Body of pancreas (tissue), 4 donors: ENCODE results near the gene OR1I1.

Experiments used
- CTCF ChIP-seq, 7 experiments: fragments of 450-650 bp in 4 of 7; fragments of 200-600 bp in 3 of 7; sonication (generic) in 3 of 7; IDR thresholded peaks; one replicate each; pipeline ENCODE4 v1.5.1; 2016 to 2019; ENCODE audit warnings: antibody characterized with exemption in 7 of 7
- POLR2A ChIP-seq, 3 donors: fragments of 450-650 bp; IDR thresholded peaks; one replicate each; pipeline ENCODE4 v1.6.1; 2016; ENCODE audit warnings: antibody characterized with exemption in 3 of 3, mild to moderate bottlenecking in 2 of 3

DNA sequence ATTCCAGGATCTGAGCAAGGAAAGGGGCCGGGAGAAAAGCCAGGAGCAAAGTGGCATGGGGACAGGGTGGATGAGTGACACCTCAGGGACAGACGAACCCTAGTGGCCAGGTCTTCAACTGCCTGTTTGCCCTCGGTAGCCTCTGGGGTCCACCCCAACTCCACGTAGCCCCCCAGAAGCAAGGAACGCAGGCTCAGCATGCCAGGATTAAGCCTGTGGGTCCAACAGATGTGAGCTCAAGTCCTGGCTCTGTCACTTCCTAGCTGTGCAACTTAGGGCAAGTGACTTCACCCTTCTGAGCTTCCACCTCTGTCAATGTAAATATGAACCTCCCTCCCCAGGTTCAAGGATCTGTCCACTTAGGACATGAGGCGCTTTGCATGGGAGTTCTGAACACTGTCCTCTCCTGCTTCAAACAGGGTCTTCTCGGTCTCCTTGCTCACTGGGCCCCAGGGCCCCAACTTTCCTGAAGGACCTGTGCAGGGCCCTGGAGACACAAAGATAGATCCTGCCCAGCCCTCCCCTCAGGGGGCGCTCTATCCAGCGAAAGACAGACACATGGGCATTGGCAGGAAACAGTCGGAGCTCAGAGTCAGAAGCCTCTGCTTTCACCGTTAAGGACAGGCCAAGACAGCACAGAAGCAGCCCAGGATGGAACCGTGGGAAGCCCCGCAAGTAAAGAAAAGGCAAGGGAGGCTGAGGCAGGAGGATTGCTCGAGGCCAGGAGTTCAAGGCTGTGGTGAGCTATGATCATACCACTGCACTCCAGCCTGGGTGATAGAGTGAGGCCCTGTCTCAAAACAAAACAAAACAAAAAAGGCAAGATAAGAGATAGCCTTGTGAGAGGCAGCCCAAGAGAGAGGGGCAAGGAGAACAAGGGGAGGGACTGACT, 38.4 kb downstream of the OR1I1 start:
- no peak for TF ChIP-seq CTCF (IDR thresholded peaks at IDR 0.05)
- TF ChIP-seq POLR2A (IDR thresholded peaks at IDR 0.05), result no peak
